Neutrophil (primary cell): ENCODE results near the gene PIK3R6.
A peak's percentile ranks its signal among the peaks of the same experiment; 100 is the strongest.

Source experiments
- H3K27ac ChIP-seq: fragments of 200-600 bp; sonication (generic); 2 replicates; pipeline ENCODE4 v1.5.1; 2016; ENCODE audit warnings: mild to moderate bottlenecking, moderate library complexity
- H3K27me3 ChIP-seq: fragments of 200-600 bp; sonication (generic); 2 replicates; pipeline ENCODE4 v1.6.0; 2016; ENCODE audit warnings: mild to moderate bottlenecking
- H3K36me3 ChIP-seq: fragments of 200-600 bp; sonication (generic); 2 replicates; pipeline ENCODE4 v1.5.1; 2017
- H3K4me1 ChIP-seq, 2 experiments: fragments of 200-600 bp in 1 of 2; sonication (generic) in 1 of 2; 1 replicate in 1 of 2; 2 replicates in 1 of 2; pipeline versions ENCODE4 v1.5.1 to v1.6.1; 2013 to 2016; ENCODE audit warnings: low read depth in 1 of 2, low read length in 1 of 2, mild to moderate bottlenecking in 1 of 2, moderate library complexity in 1 of 2; ENCODE audit not compliant: control insufficient read depth in 1 of 2, insufficient read depth in 1 of 2
- H3K4me3 ChIP-seq, 2 experiments: fragments of 200-600 bp in 1 of 2; sonication (generic) in 1 of 2; 1 replicate in 1 of 2; 2 replicates in 1 of 2; pipeline ENCODE4 v1.5.1; 2013 to 2016; ENCODE audit warnings: low read depth in 1 of 2, low read length in 1 of 2, mild to moderate bottlenecking in 1 of 2, moderate library complexity in 1 of 2
- H3K9me3 ChIP-seq: fragments of 200-600 bp; sonication (generic); 2 replicates; pipeline ENCODE4 v1.5.1; 2016
- CTCF ChIP-seq: fragments of 200-600 bp; sonication (generic); IDR thresholded peaks from 2 replicates; pipeline ENCODE4 v1.5.1; 2016; ENCODE audit warnings: antibody characterized with exemption

The PIK3R6 gene

GRCh38 chr17:8835631-8836364 is 31.7 kb downstream of the PIK3R6 start:
- no peak for TF ChIP-seq CTCF

GRCh38 chr17:8835106-8835505 is 32.4 kb downstream of the PIK3R6 start:
- Histone ChIP-seq H3K4me1 (no peaks in the 10 kb centered on the region), H3K36me3 (peaks cover 87% of the 10 kb centered on the region), H3K27me3 (no peaks in the 10 kb centered on the region), H3K4me3 (no peak overlapping the region), H3K9me3 (no peaks in the 10 kb centered on the region), H3K27ac (no peak overlapping the region)
- no peak for TF ChIP-seq CTCF

More at GRCh38 chr17:8835631-8836364, 31.7 kb downstream of the PIK3R6 start:
- Histone ChIP-seq H3K4me3 (no peak overlapping the region), H3K9me3 (no peaks in the 10 kb centered on the region), H3K27ac (no peak overlapping the region), H3K36me3 (peaks cover 80% of the 10 kb centered on the region), H3K4me1 (no peaks in the 10 kb centered on the region), H3K27me3 (no peaks in the 10 kb centered on the region)

GRCh38 chr17:8832711-8833352 is 34.6 kb downstream of the PIK3R6 start:
- peak; percentile 70 for TF ChIP-seq CTCF
- no peaks in the 10 kb centered on the region for H3K9me3 ChIP-seq
- no peak overlapping the region for H3K4me3 ChIP-seq
- no peaks in the 10 kb centered on the region for H3K4me1 ChIP-seq
- no peaks in the 10 kb centered on the region for H3K27me3 ChIP-seq
- H3K27ac ChIP-seq: no peak overlapping the region
- H3K36me3 ChIP-seq: peaks cover 91% of the 10 kb centered on the region

GRCh38 chr17:8831234-8831849 is 36.1 kb downstream of the PIK3R6 start:
- no peak overlapping the region for H3K4me3 ChIP-seq
- H3K9me3 ChIP-seq: no peaks in the 10 kb centered on the region
- H3K27me3 ChIP-seq: no peaks in the 10 kb centered on the region
- H3K36me3 ChIP-seq: peaks cover 89% of the 10 kb centered on the region
- H3K27ac ChIP-seq: no peak overlapping the region
- TF ChIP-seq CTCF: no peak
- no peaks in the 10 kb centered on the region for H3K4me1 ChIP-seq

GRCh38 chr17:8830141-8830540 is 37.3 kb downstream of the PIK3R6 start:
- TF ChIP-seq CTCF: no peak
- H3K4me3 ChIP-seq: no peak overlapping the region
- no peaks in the 10 kb centered on the region for H3K4me1 ChIP-seq
- H3K27ac ChIP-seq: no peak overlapping the region
- peaks cover 81% of the 10 kb centered on the region for H3K36me3 ChIP-seq
- no peaks in the 10 kb centered on the region for H3K27me3 ChIP-seq
- no peaks in the 10 kb centered on the region for H3K9me3 ChIP-seq
